Activated T-helper 2 cell treated with anti-CD3 and anti-CD28 coated beads, Interferon-gamma antibody, Interleukin-2, Interleukin-4, amounts not matched to agents 10 μg/mL and 5 μg/mL and 100 μg/mL, durations not matched to agents 14 hours and 24 hours and 36 hours (primary cell): ENCODE results near the gene AFAP1L2. TPM values are rescaled to one million over a fixed set of nuclear protein-coding genes. Genes with fewer than 3 reads are reported as not detected.

ENCODE experiments used
- DNase-seq: peaks from one replicate; pipeline ENCODE4 v3.0.0; 2021; ENCODE audit warnings: low spot score
- H3K27ac Mint-ChIP-seq: one replicate; pipeline ENCODE4 v1.8.0; 2021; ENCODE audit warnings: mixed read lengths
- H3K27me3 Mint-ChIP-seq: one replicate; pipeline ENCODE4 v1.8.0; 2021; ENCODE audit warnings: low read depth, mixed read lengths
- H3K36me3 Mint-ChIP-seq: one replicate; pipeline ENCODE4 v1.8.0; 2021; ENCODE audit warnings: low read depth, mixed read lengths
- H3K4me1 Mint-ChIP-seq: one replicate; pipeline ENCODE4 v1.8.0; 2021; ENCODE audit warnings: low read depth, mixed read lengths
- H3K4me3 Mint-ChIP-seq: one replicate; pipeline ENCODE4 v1.8.0; 2021; ENCODE audit warnings: low read depth, mild to moderate bottlenecking, moderate library complexity, mixed read lengths
- H3K9me3 Mint-ChIP-seq: one replicate; pipeline ENCODE4 v1.8.0; 2021; ENCODE audit warnings: mixed read lengths
- intact Hi-C: fragments of 100-400 bp; cut with micrococcal nuclease; formaldehyde crosslinking; loops from one replicate; pipeline ENCODE4 v1.15.1; 2023
- total RNA-seq: library from RNA; stranded (reverse); gene quantifications from 2 replicates; pipeline ENCODE4 v1.2.3, GENCODE V29; 2022

AFAP1L2 gene
- total RNA-seq, 1 donor from 2014 or later: 3.5 TPM

DNA sequence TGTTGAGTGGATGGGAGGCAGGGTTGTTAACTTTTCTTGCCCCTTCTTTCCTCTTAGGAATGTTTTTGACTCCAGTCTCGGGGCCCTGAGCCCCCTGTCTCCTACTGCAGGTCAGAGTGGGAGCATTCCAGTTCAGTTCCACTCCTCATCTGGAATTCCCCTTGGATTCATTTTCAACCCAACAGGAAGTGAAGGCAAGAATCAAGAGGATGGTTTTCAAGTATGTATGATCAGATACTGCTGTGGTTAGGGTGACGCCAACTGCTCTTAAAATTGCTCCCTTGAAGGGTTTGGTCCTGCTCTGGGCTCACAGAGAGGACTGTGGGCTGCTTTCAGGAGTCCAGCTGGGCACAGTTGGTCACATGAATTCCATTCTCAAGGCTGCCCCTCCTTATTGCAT is 143.2 kb downstream of the AFAP1L2 start:
- Mint-ChIP-seq H3K4me3 (no peak overlapping the region), H3K27me3 (no peaks in the 10 kb centered on the region), H3K9me3 (no peaks in the 10 kb centered on the region), H3K36me3 (no peaks in the 10 kb centered on the region), H3K27ac (no peak overlapping the region), H3K4me1 (peaks cover 11% of the 10 kb centered on the region)
- intact Hi-C loops: no loop called here
- DNase-seq: no peak

DNA sequence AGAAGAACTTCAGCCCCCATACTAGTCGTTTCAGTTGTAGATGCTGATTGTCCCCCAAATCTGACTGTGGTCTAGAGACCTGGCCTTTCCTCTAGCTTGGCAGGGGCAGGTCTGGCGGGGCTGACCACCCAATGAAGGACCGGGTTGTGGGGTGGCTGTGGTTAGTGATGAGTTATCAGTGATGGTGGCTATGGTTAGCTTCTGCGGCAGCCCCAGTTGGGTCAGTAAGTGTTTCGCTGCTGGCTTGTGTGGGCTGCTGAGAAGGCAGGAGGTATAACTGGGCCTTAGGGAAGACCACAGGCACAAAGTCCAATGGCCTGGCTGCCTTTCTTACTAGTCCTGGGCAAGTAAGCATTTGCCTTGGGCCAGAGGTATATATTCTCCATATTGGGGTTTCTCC is 143.9 kb downstream of the AFAP1L2 start:
- no peaks in the 10 kb centered on the region for H3K27me3 Mint-ChIP-seq
- no peaks in the 10 kb centered on the region for H3K36me3 Mint-ChIP-seq
- H3K27ac Mint-ChIP-seq: no peak overlapping the region
- intact Hi-C loops: no loop called here
- H3K9me3 Mint-ChIP-seq: no peaks in the 10 kb centered on the region
- H3K4me1 Mint-ChIP-seq: peaks cover 11% of the 10 kb centered on the region
- no peak overlapping the region for H3K4me3 Mint-ChIP-seq
- no peak for DNase-seq

DNA sequence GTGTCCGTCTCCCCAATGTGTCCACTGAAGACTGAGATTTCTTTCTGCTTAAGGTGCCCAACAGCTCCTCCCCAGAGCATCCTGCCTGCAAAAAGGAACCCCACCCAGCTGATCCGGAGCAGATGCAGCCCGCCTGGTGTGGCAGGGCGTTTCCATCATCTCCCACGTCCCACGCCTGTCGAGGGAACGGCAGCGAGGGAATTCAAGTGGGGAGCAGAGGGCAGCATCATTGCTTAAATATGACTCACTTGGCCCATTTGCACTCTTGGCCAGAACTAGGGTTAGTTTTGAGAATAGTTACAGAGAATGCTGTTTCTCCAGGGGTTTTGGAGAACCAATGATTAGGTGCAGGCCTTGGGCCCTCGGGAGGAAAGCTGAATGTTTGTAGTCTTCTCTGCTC is 144.5 kb downstream of the AFAP1L2 start:
- Mint-ChIP-seq H3K4me1 (peaks cover 11% of the 10 kb centered on the region), H3K4me3 (no peak overlapping the region), H3K27ac (no peak overlapping the region), H3K27me3 (peaks cover 2% of the 10 kb centered on the region), H3K36me3 (no peaks in the 10 kb centered on the region), H3K9me3 (no peaks in the 10 kb centered on the region)
- intact Hi-C loops: no loop called here
- DNase-seq: no peak

DNA sequence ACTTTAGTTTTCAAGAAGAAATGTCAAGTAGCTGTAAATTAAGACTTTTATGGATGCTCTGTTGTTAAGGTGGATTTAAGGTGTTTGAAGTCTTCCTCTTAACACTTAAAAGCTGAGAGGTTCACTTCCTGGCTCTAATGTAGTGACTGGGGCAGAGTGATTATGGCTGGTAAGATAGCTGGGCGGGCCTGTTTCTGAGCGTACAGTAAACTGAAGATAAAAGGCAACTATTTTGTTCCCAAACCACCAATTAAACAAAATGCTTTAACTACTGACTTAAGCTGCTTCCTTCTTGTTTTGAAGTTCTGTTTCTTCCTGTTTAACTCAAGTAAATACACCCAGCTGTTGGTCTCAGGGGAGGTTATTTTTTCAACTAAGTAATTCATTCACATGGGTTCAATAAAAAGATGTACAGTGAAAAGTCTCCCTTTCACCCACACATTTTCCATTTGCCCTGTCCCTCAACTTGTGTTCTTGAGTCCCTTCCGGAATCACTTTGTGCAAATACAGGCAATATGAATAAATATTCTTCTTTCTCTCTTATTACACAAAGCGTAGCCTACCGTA is 145.9 kb downstream of the AFAP1L2 start:
- intact Hi-C loops: no loop called here

DNA sequence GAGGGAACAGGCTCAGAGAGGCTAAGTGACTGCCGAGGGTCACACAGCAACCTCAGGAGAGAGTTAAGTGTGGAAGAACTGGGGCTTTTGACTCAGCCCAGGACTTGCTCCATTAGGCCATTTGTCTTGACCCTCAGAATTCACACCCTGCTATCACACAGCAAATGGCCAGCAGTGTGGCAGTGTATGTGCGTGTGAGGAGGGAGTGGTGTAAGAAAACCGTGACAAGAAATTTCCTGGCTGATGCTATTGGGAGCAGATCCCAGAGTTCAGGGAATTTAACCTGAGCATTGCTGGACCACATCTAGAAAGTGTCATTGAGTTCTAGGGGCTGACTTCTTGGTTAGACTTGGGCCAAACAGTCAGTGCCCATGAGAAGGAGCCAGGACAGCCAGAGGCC is 146.8 kb downstream of the AFAP1L2 start:
- no peak overlapping the region for H3K4me3 Mint-ChIP-seq

More for the DNA sequence above, 145.9 kb downstream of the AFAP1L2 start:
- Mint-ChIP-seq H3K4me3 (no peak overlapping the region), H3K27ac (no peak overlapping the region), H3K36me3 (no peaks in the 10 kb centered on the region), H3K27me3 (peaks cover 2% of the 10 kb centered on the region), H3K4me1 (peaks cover 11% of the 10 kb centered on the region), H3K9me3 (no peaks in the 10 kb centered on the region)
- DNase-seq: no peak

DNA sequence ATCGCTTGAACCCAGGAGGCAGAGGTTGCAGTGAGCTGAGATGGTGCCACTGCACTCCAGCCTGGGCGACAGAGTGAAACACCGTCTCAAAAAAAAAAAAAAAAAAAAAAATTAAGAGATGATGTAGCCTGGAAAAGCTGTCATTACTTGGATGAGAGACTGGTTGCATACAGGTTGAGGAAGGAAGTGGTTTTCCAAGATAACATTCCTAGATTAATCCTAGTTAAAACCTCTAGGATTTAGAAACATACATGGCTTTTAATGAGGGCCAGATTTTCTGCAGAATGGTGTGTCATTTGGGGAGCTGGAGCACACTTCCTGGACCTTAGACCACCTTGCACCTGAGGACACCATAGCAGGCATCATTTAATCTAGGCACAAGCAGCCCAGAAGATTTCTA is 147.5 kb downstream of the AFAP1L2 start:
- H3K27me3 Mint-ChIP-seq: peaks cover 2% of the 10 kb centered on the region

More for the DNA sequence above, 146.8 kb downstream of the AFAP1L2 start:
- Mint-ChIP-seq H3K27me3 (peaks cover 2% of the 10 kb centered on the region), H3K36me3 (no peaks in the 10 kb centered on the region), H3K27ac (no peak overlapping the region), H3K9me3 (no peaks in the 10 kb centered on the region), H3K4me1 (peaks cover 11% of the 10 kb centered on the region)
- no peak for DNase-seq
- intact Hi-C loops: no loop called here

DNA sequence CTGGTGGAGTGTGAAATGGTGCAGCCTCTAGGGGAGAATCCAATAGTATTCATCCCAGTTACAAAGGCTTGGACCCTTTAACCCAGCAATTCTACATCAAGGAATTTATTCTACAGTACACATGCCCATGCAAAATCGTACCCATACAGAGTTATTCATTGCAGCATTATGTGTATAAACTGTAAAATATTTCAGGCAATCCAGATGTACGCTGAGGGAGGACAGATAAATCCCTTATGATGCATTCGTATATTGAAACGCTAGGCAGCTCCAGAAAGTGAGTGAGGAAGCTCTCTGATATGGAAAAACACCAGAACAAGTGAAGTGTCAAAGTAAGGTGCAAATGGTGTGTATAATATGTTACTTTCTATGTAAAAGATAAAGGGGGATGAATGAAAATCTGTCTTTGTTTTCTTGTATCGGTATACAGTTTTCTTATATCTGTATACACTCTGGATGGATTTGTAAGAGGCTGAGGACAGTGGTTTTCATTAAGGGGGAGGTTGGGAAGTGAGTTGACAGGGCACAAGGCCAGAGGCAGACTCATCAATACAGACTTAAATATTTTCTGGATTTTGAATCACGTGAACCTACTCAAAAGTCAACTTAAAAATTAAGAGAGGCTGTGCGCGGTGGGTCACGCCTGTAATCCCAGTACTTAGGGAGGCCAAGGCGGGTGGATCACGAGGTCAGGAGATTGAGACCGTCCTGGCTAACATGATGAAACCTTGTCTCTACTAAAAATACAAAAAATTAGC is 148.1 kb downstream of the AFAP1L2 start:
- H3K27ac Mint-ChIP-seq: no peak overlapping the region
- intact Hi-C loops: no loop called here
- no peaks in the 10 kb centered on the region for H3K9me3 Mint-ChIP-seq
- no peak for DNase-seq
- peaks cover 2% of the 10 kb centered on the region for H3K27me3 Mint-ChIP-seq
- H3K36me3 Mint-ChIP-seq: no peaks in the 10 kb centered on the region
- H3K4me1 Mint-ChIP-seq: peaks cover 6% of the 10 kb centered on the region
- H3K4me3 Mint-ChIP-seq: no peak overlapping the region

More for the DNA sequence above, 147.5 kb downstream of the AFAP1L2 start:
- H3K9me3 Mint-ChIP-seq: no peaks in the 10 kb centered on the region
- intact Hi-C loops: no loop called here
- peaks cover 11% of the 10 kb centered on the region for H3K4me1 Mint-ChIP-seq
- no peaks in the 10 kb centered on the region for H3K36me3 Mint-ChIP-seq
- H3K4me3 Mint-ChIP-seq: no peak overlapping the region
- no peak overlapping the region for H3K27ac Mint-ChIP-seq
- DNase-seq: no peak

DNA sequence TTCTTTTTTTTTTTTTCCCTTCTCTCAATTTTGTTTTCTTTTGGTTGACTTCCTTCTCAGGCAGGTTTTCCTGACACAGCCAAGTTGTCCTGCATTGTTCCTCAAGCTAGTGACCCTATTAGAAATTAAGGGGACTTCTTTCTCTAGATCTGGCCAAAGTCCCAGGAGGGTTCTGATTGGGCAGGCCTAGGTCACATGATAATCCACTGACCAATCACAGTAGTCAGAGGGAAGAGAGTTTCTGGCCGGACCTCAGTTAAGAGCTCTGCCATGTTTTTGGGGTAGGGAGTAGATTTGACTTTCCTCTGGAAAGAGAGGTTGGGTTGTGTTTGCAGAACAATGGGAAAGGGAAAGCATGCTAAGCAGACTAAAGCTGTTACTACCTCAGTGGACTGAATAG is 149.1 kb downstream of the AFAP1L2 start:
- intact Hi-C loops: no loop called here
- peaks cover 2% of the 10 kb centered on the region for H3K4me1 Mint-ChIP-seq
- H3K4me3 Mint-ChIP-seq: no peak overlapping the region
- H3K27ac Mint-ChIP-seq: no peak overlapping the region
- no peaks in the 10 kb centered on the region for H3K9me3 Mint-ChIP-seq
- peaks cover 2% of the 10 kb centered on the region for H3K27me3 Mint-ChIP-seq
- no peaks in the 10 kb centered on the region for H3K36me3 Mint-ChIP-seq
- no peak for DNase-seq

DNA sequence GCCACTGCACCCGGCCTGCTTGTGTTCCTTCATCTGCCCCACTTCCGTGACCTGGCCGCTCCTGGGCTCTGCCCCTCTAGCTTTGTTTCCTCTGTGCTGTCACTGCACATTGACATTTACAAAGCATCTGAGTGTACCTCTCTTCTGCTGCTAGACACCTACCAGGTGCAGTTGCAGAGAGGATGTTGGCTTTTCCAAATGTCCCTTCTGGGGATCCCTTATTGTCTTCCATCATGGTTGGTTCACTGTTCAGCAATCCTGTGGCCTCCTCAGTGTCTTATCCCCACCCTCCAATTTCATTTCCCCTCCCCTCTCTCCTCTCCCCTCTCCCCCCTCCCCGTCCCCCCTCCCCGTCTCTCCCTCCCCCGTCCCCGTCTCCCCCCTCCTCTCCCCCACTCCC is 151.4 kb downstream of the AFAP1L2 start:
- no peak overlapping the region for H3K4me3 Mint-ChIP-seq
- H3K4me1 Mint-ChIP-seq: no peaks in the 10 kb centered on the region
- no peaks in the 10 kb centered on the region for H3K9me3 Mint-ChIP-seq
- peaks cover 5% of the 10 kb centered on the region for H3K27me3 Mint-ChIP-seq
- intact Hi-C loops: no loop called here
- H3K36me3 Mint-ChIP-seq: no peaks in the 10 kb centered on the region
- no peak for DNase-seq
- H3K27ac Mint-ChIP-seq: no peak overlapping the region

DNA sequence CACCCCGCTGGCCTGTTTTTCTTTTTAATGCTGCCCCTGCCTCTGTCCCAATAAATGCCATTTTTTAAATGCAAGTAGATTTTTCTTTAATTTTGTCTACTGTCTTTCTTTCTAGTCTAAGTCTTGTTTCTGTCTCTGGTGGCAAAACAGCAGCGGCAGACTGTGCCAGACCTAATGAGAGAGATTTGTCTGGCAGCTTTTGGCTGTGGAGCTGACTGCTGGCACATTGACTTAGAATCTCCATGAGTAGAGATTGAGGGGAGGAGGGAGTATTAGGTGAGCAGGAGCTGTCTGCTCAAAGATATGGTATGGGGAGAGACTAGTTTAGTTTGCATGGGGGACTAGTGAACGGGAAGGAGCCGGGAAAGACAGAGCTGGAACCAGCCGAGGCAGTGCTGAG is 152.2 kb downstream of the AFAP1L2 start:
- H3K27me3 Mint-ChIP-seq: peaks cover 5% of the 10 kb centered on the region
- H3K27ac Mint-ChIP-seq: no peak overlapping the region
- no peak overlapping the region for H3K4me3 Mint-ChIP-seq
- H3K9me3 Mint-ChIP-seq: no peaks in the 10 kb centered on the region
- intact Hi-C loops: no loop called here
- H3K36me3 Mint-ChIP-seq: no peaks in the 10 kb centered on the region
- DNase-seq: no peak
- H3K4me1 Mint-ChIP-seq: no peaks in the 10 kb centered on the region

DNA sequence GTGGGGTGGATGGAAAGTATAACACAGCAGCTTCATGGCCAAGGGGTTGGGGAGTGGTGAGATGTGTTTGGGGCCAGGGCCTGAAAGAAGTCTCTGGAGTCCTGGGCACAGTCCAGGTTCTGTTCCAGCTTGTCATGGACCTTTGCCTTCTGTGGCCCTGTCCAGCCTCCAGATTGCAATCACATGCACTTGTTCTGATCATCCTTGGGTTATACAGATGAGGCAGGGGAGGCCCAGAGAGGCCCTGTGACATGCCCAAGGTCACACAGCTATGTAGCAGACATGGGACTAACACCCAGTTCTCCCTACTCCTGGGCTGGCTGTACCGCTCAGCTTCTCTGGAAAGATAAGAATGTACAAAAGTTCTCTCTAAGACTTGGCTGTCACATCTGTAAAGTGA is 153.6 kb downstream of the AFAP1L2 start:
- H3K27me3 Mint-ChIP-seq: peaks cover 5% of the 10 kb centered on the region
- no peaks in the 10 kb centered on the region for H3K9me3 Mint-ChIP-seq
- H3K4me3 Mint-ChIP-seq: no peak overlapping the region
- no peak overlapping the region for H3K27ac Mint-ChIP-seq
- H3K36me3 Mint-ChIP-seq: no peaks in the 10 kb centered on the region
- intact Hi-C loops: no loop called here
- no peak for DNase-seq
- no peaks in the 10 kb centered on the region for H3K4me1 Mint-ChIP-seq

DNA sequence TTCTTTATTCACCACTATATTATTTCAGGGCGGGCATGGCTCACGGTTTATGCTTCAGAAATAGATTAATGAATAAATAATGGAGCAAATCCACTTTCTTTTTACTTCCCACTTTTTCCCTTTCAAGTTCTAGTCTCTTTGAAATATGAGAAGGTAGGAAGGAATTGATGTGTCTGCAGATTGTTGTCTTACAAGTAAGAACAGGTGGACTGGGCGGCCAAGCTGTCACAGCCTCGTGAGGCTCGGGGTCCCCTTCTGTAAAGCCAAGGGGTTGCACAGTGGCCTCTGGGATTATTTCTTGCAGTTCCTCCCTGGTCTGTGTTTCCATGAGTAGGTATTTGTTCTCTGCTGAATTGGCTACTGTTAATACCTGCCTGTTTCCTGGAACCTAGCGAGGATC is 154.1 kb downstream of the AFAP1L2 start:
- H3K4me3 Mint-ChIP-seq: no peak overlapping the region
- H3K36me3 Mint-ChIP-seq: no peaks in the 10 kb centered on the region
- H3K27ac Mint-ChIP-seq: no peak overlapping the region
- intact Hi-C loops: no loop called here
- H3K27me3 Mint-ChIP-seq: peaks cover 5% of the 10 kb centered on the region
- DNase-seq: no peak
- no peaks in the 10 kb centered on the region for H3K4me1 Mint-ChIP-seq
- no peaks in the 10 kb centered on the region for H3K9me3 Mint-ChIP-seq

DNA sequence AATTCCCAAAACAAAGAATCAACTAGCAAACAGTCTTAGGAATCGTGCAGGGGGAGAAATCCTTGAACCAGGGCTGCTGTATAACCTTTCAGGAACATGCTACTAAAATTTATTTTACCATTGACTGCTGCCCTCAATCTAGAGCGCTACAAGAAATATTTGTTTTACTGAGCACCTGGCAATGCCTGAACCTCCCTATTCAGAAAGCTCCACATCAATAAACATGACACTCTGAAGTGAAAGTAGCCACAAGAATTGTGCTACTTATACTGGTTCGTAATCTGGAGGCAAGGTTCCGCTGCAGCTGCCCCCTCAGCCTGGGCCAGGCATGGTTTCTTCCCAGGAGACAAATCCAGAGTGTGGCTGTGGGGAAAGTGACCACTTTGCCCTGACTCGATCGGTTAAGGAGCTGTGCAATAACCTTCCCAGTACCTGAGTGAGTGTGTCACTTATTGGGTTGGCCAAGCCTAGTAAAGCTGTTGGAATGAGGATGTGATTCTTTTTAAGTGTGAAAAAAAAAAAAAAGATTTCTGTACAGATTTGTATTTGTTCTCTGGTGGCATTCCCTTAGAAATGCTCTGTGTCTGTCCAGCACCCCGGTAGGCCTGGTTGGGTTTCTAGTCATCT is 157.5 kb downstream of the AFAP1L2 start:
- intact Hi-C loops: no loop called here
- H3K9me3 Mint-ChIP-seq: no peaks in the 10 kb centered on the region
- H3K4me1 Mint-ChIP-seq: no peaks in the 10 kb centered on the region
- H3K4me3 Mint-ChIP-seq: no peak overlapping the region
- no peak for DNase-seq
- H3K36me3 Mint-ChIP-seq: no peaks in the 10 kb centered on the region
- H3K27me3 Mint-ChIP-seq: peaks cover 28% of the 10 kb centered on the region
- no peak overlapping the region for H3K27ac Mint-ChIP-seq
